IMR-90 (cell line): ENCODE measurements around the gene SLC2A1. TPM values are rescaled to one million over a fixed set of nuclear protein-coding genes. Genes with fewer than 3 reads are reported as not detected.

Source experiments
- ATAC-seq: fragments of 200-7000 bp; cut with Tn5 transposase; 2 replicates; pipeline ENCODE4 v1.9.1; 2020; ENCODE audit warnings: low read depth, mild to moderate bottlenecking, moderate library complexity
- BruUV-seq: library from RNA; stranded (reverse); fragments of 400-500 nt; replicated peaks from 2 replicates; lab custom pipeline; 2021; lab: Mats Ljungman, UMichigan
- CTCF ChIA-PET: fragments of 300-600 bp; formaldehyde crosslinking; extraction: SDS; loops from one replicate; lab custom pipeline; 2021; ENCODE audit warnings: antibody characterized with exemption; lab: Yijun Ruan, JAX
- POLR2A ChIA-PET: fragments of 300-600 bp; sonication (Branson Sonifier 250); formaldehyde crosslinking; loops from one replicate; lab custom pipeline; 2022; ENCODE audit warnings: antibody characterized with exemption; ENCODE audit not compliant: unreplicated experiment; lab: Charles Lee
- DNase-seq: peaks from one replicate; pipeline ENCODE4 v3.0.0; 2013
- H2AFZ ChIP-seq: replicated peaks from 2 replicates; pipeline ENCODE3; 2013; ENCODE audit warnings: low read length, mild to moderate bottlenecking; ENCODE audit not compliant: poor library complexity
- H2AK5ac ChIP-seq: 2 replicates; pipeline ENCODE4 v1.6.1; 2013; ENCODE audit warnings: low read depth, low read length, inconsistent platforms
- H2AK9ac ChIP-seq: replicated peaks from 2 replicates; pipeline ENCODE3; 2013; ENCODE audit warnings: mild to moderate bottlenecking, low read depth, low read length, moderate library complexity; ENCODE audit not compliant: poor library complexity
- H2BK120ac ChIP-seq: 2 replicates; pipeline ENCODE4 v1.6.1; 2013; ENCODE audit warnings: low read depth, low read length, inconsistent platforms
- H2BK15ac ChIP-seq: 3 replicates; pipeline ENCODE4 v1.6.1; 2013; ENCODE audit warnings: low read depth, low read length, inconsistent platforms
- H2BK20ac ChIP-seq: 2 replicates; pipeline ENCODE4 v1.6.1; 2013; ENCODE audit warnings: low read depth, mild to moderate bottlenecking, inconsistent platforms, low read length, moderate library complexity
- H2BK5ac ChIP-seq: 2 replicates; pipeline ENCODE4 v1.6.1; 2013; ENCODE audit warnings: mild to moderate bottlenecking, low read depth, low read length, inconsistent platforms; ENCODE audit not compliant: poor library complexity, severe bottlenecking
- H3K14ac ChIP-seq: replicated peaks from 2 replicates; pipeline ENCODE4 v1.6.1; 2013; ENCODE audit warnings: low read depth, low read length, inconsistent platforms
- H3K18ac ChIP-seq: 2 replicates; pipeline ENCODE4 v1.6.1; 2013; ENCODE audit warnings: low read depth, low read length, control low read depth
- H3K23ac ChIP-seq: 2 replicates; pipeline ENCODE4 v1.6.1; 2013; ENCODE audit warnings: low read depth, low read length, inconsistent platforms
- H3K27ac ChIP-seq: 2 replicates; pipeline ENCODE4 v1.5.1; 2013; ENCODE audit warnings: mild to moderate bottlenecking, control low read depth, low read length; ENCODE audit not compliant: insufficient read depth
- H3K27me3 ChIP-seq: 2 replicates; pipeline ENCODE4 v1.6.1; 2013; ENCODE audit warnings: low read length; ENCODE audit not compliant: control insufficient read depth, insufficient read depth
- H3K36me3 ChIP-seq: 2 replicates; pipeline ENCODE4 v1.6.1; 2013; ENCODE audit warnings: low read length, mixed read lengths; ENCODE audit not compliant: control insufficient read depth, insufficient read depth
- H3K4ac ChIP-seq: 2 replicates; pipeline ENCODE4 v1.6.1; 2013; ENCODE audit warnings: low read depth, low read length, inconsistent platforms
- H3K4me1 ChIP-seq: 2 replicates; pipeline ENCODE4 v1.6.1; 2013; ENCODE audit warnings: low read length, mixed read lengths; ENCODE audit not compliant: control insufficient read depth, insufficient read depth
- H3K4me2 ChIP-seq: 2 replicates; pipeline ENCODE4 v1.6.1; 2013; ENCODE audit warnings: low read depth, mild to moderate bottlenecking, control low read depth, low read length, moderate library complexity
- H3K4me3 ChIP-seq: 2 replicates; pipeline ENCODE4 v1.5.1; 2013; ENCODE audit warnings: low read depth, mild to moderate bottlenecking, control low read depth, low read length, moderate library complexity; ENCODE audit not compliant: insufficient read depth
- H3K56ac ChIP-seq: 2 replicates; pipeline ENCODE4 v1.6.1; 2013; ENCODE audit warnings: low read length, inconsistent platforms; ENCODE audit not compliant: insufficient read depth; ENCODE audit errors: extremely low read depth
- H3K79me1 ChIP-seq, 2 experiments: 2 replicates each; pipeline ENCODE4 v1.6.1; 2013; ENCODE audit warnings: low read length in 2 of 2, inconsistent platforms in 1 of 2, low read depth in 1 of 2
- H3K9ac ChIP-seq: 2 replicates; pipeline ENCODE4 v1.6.1; 2013; ENCODE audit warnings: low read depth, low read length, control low read depth
- H3K9me1 ChIP-seq: 2 replicates; pipeline ENCODE4 v1.6.1; 2013; ENCODE audit warnings: low read length, inconsistent platforms; ENCODE audit not compliant: insufficient read depth
- H3K9me3 ChIP-seq: 2 replicates; pipeline ENCODE4 v1.6.1; 2013; ENCODE audit warnings: low read length; ENCODE audit not compliant: control insufficient read depth, insufficient read depth
- H4K20me1 ChIP-seq: 2 replicates; pipeline ENCODE4 v1.6.1; 2013; ENCODE audit warnings: low read length, inconsistent platforms; ENCODE audit not compliant: insufficient read depth
- H4K5ac ChIP-seq: 2 replicates; pipeline ENCODE4 v1.6.1; 2013; ENCODE audit warnings: mild to moderate bottlenecking, low read depth, low read length, control low read depth
- H4K8ac ChIP-seq, 2 experiments: 2 replicates each; pipeline ENCODE4 v1.6.1; 2013; ENCODE audit warnings: low read depth in 2 of 2, low read length in 2 of 2, control low read depth in 1 of 2, inconsistent platforms in 1 of 2
- H4K91ac ChIP-seq: 2 replicates; pipeline ENCODE4 v1.6.1; 2013; ENCODE audit warnings: low read depth, low read length, inconsistent platforms; ENCODE audit not compliant: insufficient read depth
- BHLHE40 ChIP-seq: fragments of 150-350 bp; IDR thresholded peaks from 2 replicates; pipeline ENCODE4 v1.6.1; 2016; ENCODE audit warnings: mild to moderate bottlenecking, low read depth, low read length
- ELK1 ChIP-seq: fragments of 150-350 bp; IDR thresholded peaks from 2 replicates; pipeline ENCODE4 v1.6.1; 2016; ENCODE audit warnings: low read depth, mild to moderate bottlenecking, low read length, moderate library complexity, borderline replicate concordance
- FOS ChIP-seq: fragments of 150-350 bp; IDR thresholded peaks from 2 replicates; pipeline ENCODE4 v1.6.1; 2016; ENCODE audit warnings: low read depth, low read length
- MAZ ChIP-seq: IDR thresholded peaks from 2 replicates; pipeline ENCODE4 v1.6.1; 2012; ENCODE audit warnings: low read depth, mild to moderate bottlenecking, low read length, improper control_type of control experiment, moderate library complexity, borderline replicate concordance
- MXI1 ChIP-seq: IDR thresholded peaks from 2 replicates; pipeline ENCODE4 v1.6.1; 2012; ENCODE audit warnings: low read depth, mild to moderate bottlenecking, low read length, moderate library complexity, borderline replicate concordance
- POLR2A ChIP-seq: IDR thresholded peaks from 2 replicates; pipeline ENCODE4 v1.6.1; 2012; ENCODE audit warnings: mild to moderate bottlenecking, low read depth, low read length
- RCOR1 ChIP-seq: IDR thresholded peaks from 2 replicates; pipeline ENCODE4 v1.6.1; 2012; ENCODE audit warnings: mild to moderate bottlenecking, low read length, improper control_type of control experiment; ENCODE audit not compliant: insufficient replicate concordance
- RFX5 ChIP-seq: IDR thresholded peaks from 2 replicates; pipeline ENCODE4 v1.8.0; 2012; ENCODE audit warnings: low read depth, mild to moderate bottlenecking, low read length, moderate library complexity
- SMC3 ChIP-seq: fragments of 150-350 bp; IDR thresholded peaks from 2 replicates; pipeline ENCODE4 v1.6.1; 2016; ENCODE audit warnings: low read depth, mild to moderate bottlenecking, antibody characterized with exemption, low read length, moderate library complexity
- USF2 ChIP-seq: fragments of 150-350 bp; IDR thresholded peaks from 2 replicates; pipeline ENCODE4 v1.6.1; 2017; ENCODE audit warnings: mild to moderate bottlenecking, antibody characterized with exemption, low read length, low read depth
- WGBS, 2 experiments: methylation state at CpG; one replicate each; pipeline versions ENCODE4 v1.1.5 to v1.1.7; 2013; ENCODE audit warnings: missing lambda C conversion rate in 2 of 2; ENCODE audit not compliant: insufficient read length in 1 of 2; ENCODE audit errors: extremely low coverage in 2 of 2; 5-methylcytosine and 5-hydroxymethylcytosine counted together
- dilution Hi-C: fragments of 300-500 bp; cut with HindIII; formaldehyde crosslinking; loops from one replicate; pipeline ENCODE4 v1.14.3; 2018; ENCODE audit warnings: low sequenced_read_pairs; ENCODE audit not compliant: unreplicated experiment
- in situ Hi-C: fragments of 300-500 bp; cut with MboI; formaldehyde crosslinking; loops from 3 replicates; pipeline ENCODE4 v1.14.3; 2019; ENCODE audit warnings: low sequenced_read_pairs, inconsistent platforms, mixed read lengths
- intact Hi-C: fragments of 100-400 bp; cut with micrococcal nuclease; formaldehyde crosslinking; loops from 2 replicates; pipeline ENCODE4 v1.10.0; 2022
- polyA plus RNA-seq, 3 experiments: library from polyadenylated mRNA; depleted of rRNA; stranded (reverse); fragments of >200 nt; gene quantifications; 2 replicates each; pipeline ENCODE4 v1.2.3, GENCODE V29; 2012; ENCODE audit warnings: low replicate concordance in 1 of 3
- total RNA-seq: library from RNA; depleted of rRNA; stranded (reverse); fragments of >200 nt; gene quantifications from 2 replicates; pipeline ENCODE4 v1.2.3, GENCODE V29; 2012
- TF ChIP-seq, protein P1 (sequence below): conservative IDR thresholded peaks from 2 replicates; pipeline ENCODE4 v1.5.1; 2012; ENCODE audit warnings: mild to moderate bottlenecking, low read depth, low read length, improper control_type of control experiment

SLC2A1 gene
- total and polyA plus RNA-seq, 2 of the 4 experiments (the other 2 are of a cell fraction) = 200 to 395 TPM

- dilution Hi-C loops = no loop called here
- H4K5ac ChIP-seq = no peak overlapping the region
- no peak overlapping the region for H4K91ac ChIP-seq
- POLR2A ChIA-PET = interaction anchor here (0.6 kb wide), 1 partner anchor 1222 kb away, joined by 3 read pairs; no protein-coding TSS in a partner anchor
- H3K36me3 ChIP-seq = peaks cover 13% of the 10 kb centered on the region; the same call in 1 of the 2 replicates
- peaks cover 15% of the 10 kb centered on the region for H3K9me1 ChIP-seq
- H3K27me3 ChIP-seq = no peaks in the 10 kb centered on the region
- in situ Hi-C loops = no loop called here
- H2BK5ac ChIP-seq = no peak overlapping the region
- no peak overlapping the region for H3K4me3 ChIP-seq
- intact Hi-C loops = loop anchor here (5.0 kb wide), 1 partner anchor 34 kb away; no protein-coding TSS in a partner anchor
- no peak overlapping the region for H3K18ac ChIP-seq
- H3K56ac ChIP-seq = no peak overlapping the region
- DNase-seq = no peak
- no peak overlapping the region for H2AK9ac ChIP-seq
- TF ChIP-seq POLR2A (no peak), MAZ (no peak), RFX5 (no peak), MXI1 (no peak), BHLHE40 (no peak), FOS (no peak), ELK1 (no peak), SMC3 (no peak), USF2 (no peak), RCOR1 (no peak)
- TF ChIP-seq, protein P1, sequence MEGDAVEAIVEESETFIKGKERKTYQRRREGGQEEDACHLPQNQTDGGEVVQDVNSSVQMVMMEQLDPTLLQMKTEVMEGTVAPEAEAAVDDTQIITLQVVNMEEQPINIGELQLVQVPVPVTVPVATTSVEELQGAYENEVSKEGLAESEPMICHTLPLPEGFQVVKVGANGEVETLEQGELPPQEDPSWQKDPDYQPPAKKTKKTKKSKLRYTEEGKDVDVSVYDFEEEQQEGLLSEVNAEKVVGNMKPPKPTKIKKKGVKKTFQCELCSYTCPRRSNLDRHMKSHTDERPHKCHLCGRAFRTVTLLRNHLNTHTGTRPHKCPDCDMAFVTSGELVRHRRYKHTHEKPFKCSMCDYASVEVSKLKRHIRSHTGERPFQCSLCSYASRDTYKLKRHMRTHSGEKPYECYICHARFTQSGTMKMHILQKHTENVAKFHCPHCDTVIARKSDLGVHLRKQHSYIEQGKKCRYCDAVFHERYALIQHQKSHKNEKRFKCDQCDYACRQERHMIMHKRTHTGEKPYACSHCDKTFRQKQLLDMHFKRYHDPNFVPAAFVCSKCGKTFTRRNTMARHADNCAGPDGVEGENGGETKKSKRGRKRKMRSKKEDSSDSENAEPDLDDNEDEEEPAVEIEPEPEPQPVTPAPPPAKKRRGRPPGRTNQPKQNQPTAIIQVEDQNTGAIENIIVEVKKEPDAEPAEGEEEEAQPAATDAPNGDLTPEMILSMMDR = no peak
- H3K9me3 ChIP-seq = no peaks in the 10 kb centered on the region
- H3K79me1 ChIP-seq = peaks cover 0 to 13% of the 10 kb centered on the region in 2 experiments; a peak in 1 of 4 replicates
- H2AK5ac ChIP-seq = no peak overlapping the region
- no peak overlapping the region for H3K4ac ChIP-seq
- BruUV-seq = no TSS peak
- no peaks in the 10 kb centered on the region for H4K20me1 ChIP-seq
- H3K23ac ChIP-seq = no peak overlapping the region
- peaks cover 7% of the 10 kb centered on the region for H3K4me1 ChIP-seq
- no peak overlapping the region for H2AFZ ChIP-seq
- H2BK120ac ChIP-seq = no peak overlapping the region
- no peak overlapping the region for H3K27ac ChIP-seq
- H2BK15ac ChIP-seq = no peak overlapping the region
- H3K14ac ChIP-seq = no peak overlapping the region
- H3K4me2 ChIP-seq = no peak overlapping the region
- H4K8ac ChIP-seq = no peak overlapping the region
- H3K9ac ChIP-seq = no peak overlapping the region
- CTCF ChIA-PET = no interaction called here
- no peak overlapping the region for H2BK20ac ChIP-seq
- WGBS, 2 experiments = no CpG with 5 or more reads among the region's 1 CpG
- ATAC-seq = no peak
These were observed 25.0 kb upstream of the SLC2A1 start for GRCh38 chr1:42983693-42984092.
